Suprapubic skin (tissue), 4 donors: ENCODE results near the gene FAT3. TPM values are rescaled to one million over a fixed set of nuclear protein-coding genes. Genes with fewer than 3 reads are reported as not detected.

Experiments used
- DNase-seq, 2 donors: peaks; one replicate each; pipeline ENCODE4 v3.0.0-alpha.2; 2019; ENCODE audit warnings: low spot score in 2 of 2
- H3K27ac ChIP-seq: fragments of 200-600 bp; sonication (generic); one replicate; pipeline ENCODE4 v1.5.1; 2019
- H3K27me3 ChIP-seq: fragments of 200-600 bp; sonication (generic); one replicate; pipeline ENCODE4 v1.5.1; 2019
- H3K36me3 ChIP-seq: fragments of 200-600 bp; sonication (generic); one replicate; pipeline ENCODE4 v1.5.1; 2019
- H3K4me1 ChIP-seq: fragments of 200-600 bp; sonication (generic); one replicate; pipeline ENCODE4 v1.5.1; 2019
- H3K4me3 ChIP-seq: fragments of 200-600 bp; sonication (generic); one replicate; pipeline ENCODE4 v1.5.1; 2019; ENCODE audit warnings: mild to moderate bottlenecking
- H3K9me3 ChIP-seq: fragments of 200-600 bp; sonication (generic); one replicate; pipeline ENCODE4 v1.5.1; 2019
- CTCF ChIP-seq, 2 donors: fragments of 200-600 bp in 1 of 2; fragments of 450-650 bp in 1 of 2; sonication (generic) in 1 of 2; IDR thresholded peaks; one replicate each; pipeline ENCODE4 v1.5.1; 2016 to 2019; ENCODE audit warnings: antibody characterized with exemption in 2 of 2, mild to moderate bottlenecking in 1 of 2, moderate library complexity in 1 of 2
- EP300 ChIP-seq: sonication (generic); formaldehyde crosslinking; IDR thresholded peaks from one replicate; pipeline ENCODE4 v1.6.1; 2017; ENCODE audit warnings: antibody characterized with exemption
- POLR2A ChIP-seq, 2 donors: fragments of 450-650 bp; IDR thresholded peaks; one replicate each; pipeline ENCODE4 v1.6.1; 2017; ENCODE audit warnings: antibody characterized with exemption in 2 of 2, mild to moderate bottlenecking in 2 of 2, moderate library complexity in 2 of 2
- POLR2AphosphoS5 ChIP-seq, 3 donors: sonication (generic); formaldehyde crosslinking; IDR thresholded peaks; one replicate each; pipeline ENCODE4 v1.6.1; 2017; ENCODE audit warnings: antibody characterized with exemption in 3 of 3
- WGBS: methylation state at CpG from one replicate; pipeline ENCODE4 v1.1.5; 2018; 5-methylcytosine and 5-hydroxymethylcytosine counted together
- total RNA-seq, 4 donors: library from RNA; depleted of rRNA; stranded (reverse); fragments of >200 nt; gene quantifications; one replicate each; pipeline ENCODE4 v1.1.0, GENCODE V29; 2016

Gene FAT3
- total RNA-seq, 4 donors from 2014 or later: 0.19 to 0.48 (median 0.35) TPM

GRCh38 chr11:92224054-92224406 is 588 bp upstream of the FAT3 start:
- DNase-seq: no peak
- Histone ChIP-seq H3K27me3 (peaks cover 84% of the 10 kb centered on the region), H3K36me3 (no peaks in the 10 kb centered on the region), H3K27ac (no peak overlapping the region), H3K4me1 (peaks cover 28% of the 10 kb centered on the region), H3K4me3 (peak overlapping the region; percentile 40), H3K9me3 (no peaks in the 10 kb centered on the region)
- TF ChIP-seq CTCF (IDR thresholded peaks at IDR 0.05) (no peak), EP300 (no peak), POLR2AphosphoS5 (IDR thresholded peaks at IDR 0.05) (no peak), POLR2A (IDR thresholded peaks at IDR 0.05) (no peak)
- 4% methylated on average over 8 of the region's 8 CpGs for WGBS

- H3K27ac ChIP-seq: no peak overlapping the region
- peaks cover 94% of the 10 kb centered on the region for H3K27me3 ChIP-seq
- peak overlapping the region; percentile 40 for H3K4me3 ChIP-seq
- H3K4me1 ChIP-seq: peaks cover 28% of the 10 kb centered on the region
- H3K36me3 ChIP-seq: no peaks in the 10 kb centered on the region
- TF ChIP-seq EP300 (no peak), POLR2AphosphoS5 (IDR thresholded peaks at IDR 0.05) (no peak), POLR2A (IDR thresholded peaks at IDR 0.05) (no peak), CTCF (IDR thresholded peaks at IDR 0.05) (no peak)
- H3K9me3 ChIP-seq: no peaks in the 10 kb centered on the region
- 1% methylated on average over 24 of the region's 34 CpGs for WGBS
- no peak for DNase-seq
Observed at GRCh38 chr11:92225125-92225567, 528 bp downstream of the FAT3 start.

GRCh38 chr11:92225568-92226330 is 1.1 kb downstream of the FAT3 start:
- peaks cover 94% of the 10 kb centered on the region for H3K27me3 ChIP-seq
- no peak overlapping the region for H3K27ac ChIP-seq
- no peaks in the 10 kb centered on the region for H3K36me3 ChIP-seq
- peak in 1 of 2 donors; percentile 72 for DNase-seq
- no peak for TF ChIP-seq POLR2A (IDR thresholded peaks at IDR 0.05)
- no peak for TF ChIP-seq POLR2AphosphoS5 (IDR thresholded peaks at IDR 0.05)
- TF ChIP-seq CTCF (IDR thresholded peaks at IDR 0.05): no peak
- no peak for TF ChIP-seq EP300
- WGBS: 1% methylated on average over 45 of the region's 54 CpGs
- H3K4me3 ChIP-seq: peak overlapping the region; percentile 40
- H3K4me1 ChIP-seq: peaks cover 28% of the 10 kb centered on the region
- H3K9me3 ChIP-seq: no peaks in the 10 kb centered on the region

- Histone ChIP-seq H3K9me3 (no peaks in the 10 kb centered on the region), H3K4me1 (peaks cover 28% of the 10 kb centered on the region), H3K36me3 (no peaks in the 10 kb centered on the region), H3K27ac (no peak overlapping the region), H3K4me3 (peak overlapping the region; percentile 40), H3K27me3 (peaks cover 88% of the 10 kb centered on the region)
- TF ChIP-seq POLR2AphosphoS5 (IDR thresholded peaks at IDR 0.05): no peak
- no peak for TF ChIP-seq POLR2A (IDR thresholded peaks at IDR 0.05)
- no peak for DNase-seq
- under 1% methylated on average over 32 of the region's 65 CpGs for WGBS
Observed at GRCh38 chr11:92226331-92227229, 2.0 kb downstream of the FAT3 start.

GRCh38 chr11:92227230-92227814 is 2.7 kb downstream of the FAT3 start:
- no peak overlapping the region for H3K27ac ChIP-seq

More at GRCh38 chr11:92227230-92227814, 2.7 kb downstream of the FAT3 start:
- DNase-seq: no peak
- TF ChIP-seq POLR2A (IDR thresholded peaks at IDR 0.05) (no peak), CTCF (IDR thresholded peaks at IDR 0.05) (no peak), POLR2AphosphoS5 (IDR thresholded peaks at IDR 0.05) (no peak), EP300 (no peak)
- peaks cover 28% of the 10 kb centered on the region for H3K4me1 ChIP-seq
- peaks cover 80% of the 10 kb centered on the region for H3K27me3 ChIP-seq
- H3K9me3 ChIP-seq: no peaks in the 10 kb centered on the region
- 16% methylated on average over 13 of the region's 13 CpGs for WGBS
- no peaks in the 10 kb centered on the region for H3K36me3 ChIP-seq
- H3K4me3 ChIP-seq: no peak overlapping the region
